GM12891 (cell line): ENCODE measurements around the gene AUH.

Source experiments
- POLR2A ChIP-seq: IDR thresholded peaks from 2 replicates; pipeline ENCODE4 v1.6.1; 2011; ENCODE audit warnings: low read depth, low read length, control low read depth
- POLR2AphosphoS5 ChIP-seq: IDR thresholded peaks from 2 replicates; pipeline ENCODE4 v1.6.1; 2011; ENCODE audit warnings: low read depth, low read length, control low read depth
- POU2F2 ChIP-seq: IDR thresholded peaks from 2 replicates; pipeline ENCODE4 v1.6.1; 2011; ENCODE audit warnings: low read depth, mild to moderate bottlenecking, control low read depth, low read length, moderate library complexity
- SPI1 ChIP-seq: IDR thresholded peaks from 2 replicates; pipeline ENCODE4 v1.6.1; 2011; ENCODE audit warnings: low read depth, low read length, control low read depth
- TAF1 ChIP-seq: IDR thresholded peaks from 2 replicates; pipeline ENCODE4 v1.6.1; 2011; ENCODE audit warnings: low read depth, low read length, control low read depth

GRCh38 chr9:91392435-91392834, 30.7 kb upstream of the AUH start:
- TF ChIP-seq POLR2AphosphoS5 (no peak), POLR2A (no peak), POU2F2 (no peak), TAF1 (no peak), SPI1 (no peak)
